Liver (tissue), 9 donors: ENCODE results near the gene RANBP1. TPM values are rescaled to one million over a fixed set of nuclear protein-coding genes. Genes with fewer than 3 reads are reported as not detected.

Experiments
- DNase-seq: peaks from one replicate; pipeline ENCODE4 v3.0.0-alpha.2; 2017; ENCODE audit warnings: low spot score
- H3K27ac ChIP-seq, 2 donors: one replicate each; pipeline ENCODE4 v1.7.0; 2013; ENCODE audit warnings: inconsistent platforms in 2 of 2, low read length in 2 of 2, control low read depth in 1 of 2, low read depth in 1 of 2, mild to moderate bottlenecking in 1 of 2
- H3K27me3 ChIP-seq, 4 donors: one replicate each; pipeline versions ENCODE4 v1.6.1 to v1.7.0; 2013; ENCODE audit warnings: low read length in 3 of 4, inconsistent platforms in 1 of 4, mild to moderate bottlenecking in 1 of 4, moderate library complexity in 1 of 4; ENCODE audit not compliant: control insufficient read depth in 4 of 4, insufficient read depth in 4 of 4
- H3K36me3 ChIP-seq, 4 donors: one replicate each; pipeline versions ENCODE4 v1.6.1 to v1.7.0; 2013; ENCODE audit warnings: low read length in 3 of 4, mild to moderate bottlenecking in 3 of 4, low read depth in 1 of 4, moderate library complexity in 1 of 4; ENCODE audit not compliant: control insufficient read depth in 4 of 4, insufficient read depth in 3 of 4
- H3K4me1 ChIP-seq, 4 donors: one replicate each; pipeline versions ENCODE4 v1.6.1 to v1.7.0; 2013; ENCODE audit warnings: low read length in 3 of 4, mild to moderate bottlenecking in 3 of 4, moderate library complexity in 1 of 4; ENCODE audit not compliant: control insufficient read depth in 4 of 4, insufficient read depth in 4 of 4
- H3K4me3 ChIP-seq, 3 donors: one replicate each; pipeline versions ENCODE4 v1.6.1 to v1.7.0; 2013; ENCODE audit warnings: low read length in 3 of 3, control low read depth in 1 of 3, low read depth in 1 of 3, mild to moderate bottlenecking in 1 of 3
- H3K9ac ChIP-seq, 2 donors: one replicate each; pipeline ENCODE4 v1.7.0; 2013; ENCODE audit warnings: low read length in 2 of 2, mild to moderate bottlenecking in 2 of 2, moderate library complexity in 2 of 2, control low read depth in 1 of 2, low read depth in 1 of 2
- H3K9me3 ChIP-seq, 4 donors: one replicate each; pipeline versions ENCODE4 v1.6.1 to v1.7.0; 2013; ENCODE audit warnings: low read length in 3 of 4; ENCODE audit not compliant: control insufficient read depth in 4 of 4
- ATF3 ChIP-seq: IDR thresholded peaks from 2 replicates; pipeline ENCODE4 v1.6.1; 2016; ENCODE audit warnings: antibody characterized with exemption
- CTCF ChIP-seq: fragments of 150-350 bp; IDR thresholded peaks from 2 replicates; pipeline ENCODE4 v1.5.1; 2017; ENCODE audit warnings: improper control_type of control experiment, low read depth, low read length; ENCODE audit not compliant: missing input control
- EGR1 ChIP-seq, 2 donors: IDR thresholded peaks; 2 replicates each; pipeline ENCODE4 v1.6.1; 2016 to 2018; ENCODE audit warnings: antibody characterized with exemption in 2 of 2, low read depth in 2 of 2
- FOXA1 ChIP-seq: IDR thresholded peaks from 2 replicates; pipeline ENCODE4 v1.6.1; 2016; ENCODE audit warnings: antibody characterized with exemption
- FOXA2 ChIP-seq: IDR thresholded peaks from 2 replicates; pipeline ENCODE4 v1.6.1; 2016; ENCODE audit warnings: antibody characterized with exemption
- GABPA ChIP-seq, 2 donors: IDR thresholded peaks in 1 of 2; conservative IDR thresholded peaks in 1 of 2; 2 replicates each; pipeline ENCODE4 v1.6.1; 2016; ENCODE audit warnings: antibody characterized with exemption in 2 of 2, mild to moderate bottlenecking in 1 of 2, moderate library complexity in 1 of 2
- HNF4A ChIP-seq, 2 donors: conservative IDR thresholded peaks; 2 replicates each; pipeline ENCODE4 v1.6.1; 2016; ENCODE audit warnings: antibody characterized with exemption in 2 of 2, mild to moderate bottlenecking in 2 of 2
- HNF4G ChIP-seq: IDR thresholded peaks from 2 replicates; pipeline ENCODE4 v1.6.1; 2016; ENCODE audit warnings: antibody characterized with exemption
- JUND ChIP-seq, 2 donors: IDR thresholded peaks; 2 replicates each; pipeline ENCODE4 v1.6.1; 2016; ENCODE audit warnings: antibody characterized with exemption in 2 of 2
- MAX ChIP-seq: IDR thresholded peaks from 2 replicates; pipeline ENCODE4 v1.6.1; 2016; ENCODE audit warnings: antibody characterized with exemption
- NR2F2 ChIP-seq: IDR thresholded peaks from 2 replicates; pipeline ENCODE4 v1.6.1; 2016; ENCODE audit warnings: antibody characterized with exemption
- RAD21 ChIP-seq, 2 donors: IDR thresholded peaks; 2 replicates each; pipeline ENCODE4 v1.6.1; 2016; ENCODE audit warnings: antibody characterized with exemption in 2 of 2, mild to moderate bottlenecking in 2 of 2
- RXRA ChIP-seq, 2 donors: IDR thresholded peaks; 2 replicates each; pipeline ENCODE4 v1.6.1; 2017 to 2018; ENCODE audit warnings: antibody characterized with exemption in 2 of 2, mild to moderate bottlenecking in 1 of 2
- SP1 ChIP-seq: IDR thresholded peaks from 2 replicates; pipeline ENCODE4 v1.6.1; 2018; ENCODE audit warnings: antibody characterized with exemption, mild to moderate bottlenecking
- TAF1 ChIP-seq: conservative IDR thresholded peaks from 2 replicates; pipeline ENCODE4 v1.6.1; 2016; ENCODE audit warnings: antibody characterized with exemption, mild to moderate bottlenecking
- YY1 ChIP-seq: IDR thresholded peaks from 2 replicates; pipeline ENCODE4 v1.6.1; 2016; ENCODE audit warnings: antibody characterized with exemption, mild to moderate bottlenecking
- ZBTB33 ChIP-seq: IDR thresholded peaks from 2 replicates; pipeline ENCODE4 v1.6.1; 2016; ENCODE audit warnings: antibody characterized with exemption
- WGBS: extraction: QIAGEN DNeasy Blood & Tissue Kit; methylation state at CpG from one replicate; pipeline ENCODE4 v1.1.7; 2013; 5-methylcytosine and 5-hydroxymethylcytosine counted together
- polyA plus RNA-seq, 2 donors: library from polyadenylated mRNA; stranded (reverse) in 1 of 2; unstranded in 1 of 2; fragments of 200-250 nt in 1 of 2; fragments of >200 nt in 1 of 2; fragmentation: Nextera tagmentation in 1 of 2; extraction: Ambion mirVana in 1 of 2; gene quantifications; one replicate each; pipeline versions ENCODE4 v1.2.1 to v1.2.3, GENCODE V29; 2013 to 2015
- total RNA-seq, 2 donors: library from RNA; depleted of rRNA; stranded (reverse); fragments of >200 nt; gene quantifications; one replicate each; pipeline ENCODE4 v1.2.3, GENCODE V29; 2014
- TF ChIP-seq, protein P1 (sequence below): IDR thresholded peaks from 2 replicates; pipeline ENCODE4 v1.6.1; 2016; ENCODE audit warnings: antibody characterized with exemption, mild to moderate bottlenecking
- donor health status: healthy.
- donor health status: healthy.
- donor health status: healthy.
- donor health status: healthy.
- donor health status: healthy.

Gene RANBP1
- total and polyA plus RNA-seq, 4 donors: 62.3 to 102 (median 87.8) TPM

- Histone ChIP-seq H3K36me3 (peaks cover 25 to 61% (median 53%) of the 10 kb centered on the region in 4 donors), H3K4me3 (no peak overlapping the region), H3K4me1 (peaks cover 12 to 35% (median 20%) of the 10 kb centered on the region in 4 donors), H3K9me3 (no peaks in the 10 kb centered on the region), H3K27ac (peak overlapping the region in 1 of 2 donors; percentile 4), H3K9ac (no peak overlapping the region), H3K27me3 (no peaks in the 10 kb centered on the region)
- no peak for DNase-seq
- WGBS: 93% methylated on average over 16 of the region's 16 CpGs
- TF ChIP-seq FOXA1 (no peak), CTCF (no peak), SP1 (no peak), FOXA2 (no peak), GABPA (IDR thresholded peaks at IDR 0.05 in 1 of 2, conservative IDR thresholded peaks at IDR 0.05 in 1 of 2) (no peak), JUND (IDR thresholded peaks at IDR 0.05) (no peak), RXRA (IDR thresholded peaks at IDR 0.05) (no peak), HNF4A (conservative IDR thresholded peaks at IDR 0.05) (no peak), HNF4G (no peak), ATF3 (no peak), NR2F2 (no peak), EGR1 (IDR thresholded peaks at IDR 0.05; ENCODE audit: low read depth in 2 of 2) (no peak), RAD21 (IDR thresholded peaks at IDR 0.05) (no peak), TAF1 (no peak), MAX (no peak), YY1 (no peak), ZBTB33 (no peak)
- TF ChIP-seq, protein P1, sequence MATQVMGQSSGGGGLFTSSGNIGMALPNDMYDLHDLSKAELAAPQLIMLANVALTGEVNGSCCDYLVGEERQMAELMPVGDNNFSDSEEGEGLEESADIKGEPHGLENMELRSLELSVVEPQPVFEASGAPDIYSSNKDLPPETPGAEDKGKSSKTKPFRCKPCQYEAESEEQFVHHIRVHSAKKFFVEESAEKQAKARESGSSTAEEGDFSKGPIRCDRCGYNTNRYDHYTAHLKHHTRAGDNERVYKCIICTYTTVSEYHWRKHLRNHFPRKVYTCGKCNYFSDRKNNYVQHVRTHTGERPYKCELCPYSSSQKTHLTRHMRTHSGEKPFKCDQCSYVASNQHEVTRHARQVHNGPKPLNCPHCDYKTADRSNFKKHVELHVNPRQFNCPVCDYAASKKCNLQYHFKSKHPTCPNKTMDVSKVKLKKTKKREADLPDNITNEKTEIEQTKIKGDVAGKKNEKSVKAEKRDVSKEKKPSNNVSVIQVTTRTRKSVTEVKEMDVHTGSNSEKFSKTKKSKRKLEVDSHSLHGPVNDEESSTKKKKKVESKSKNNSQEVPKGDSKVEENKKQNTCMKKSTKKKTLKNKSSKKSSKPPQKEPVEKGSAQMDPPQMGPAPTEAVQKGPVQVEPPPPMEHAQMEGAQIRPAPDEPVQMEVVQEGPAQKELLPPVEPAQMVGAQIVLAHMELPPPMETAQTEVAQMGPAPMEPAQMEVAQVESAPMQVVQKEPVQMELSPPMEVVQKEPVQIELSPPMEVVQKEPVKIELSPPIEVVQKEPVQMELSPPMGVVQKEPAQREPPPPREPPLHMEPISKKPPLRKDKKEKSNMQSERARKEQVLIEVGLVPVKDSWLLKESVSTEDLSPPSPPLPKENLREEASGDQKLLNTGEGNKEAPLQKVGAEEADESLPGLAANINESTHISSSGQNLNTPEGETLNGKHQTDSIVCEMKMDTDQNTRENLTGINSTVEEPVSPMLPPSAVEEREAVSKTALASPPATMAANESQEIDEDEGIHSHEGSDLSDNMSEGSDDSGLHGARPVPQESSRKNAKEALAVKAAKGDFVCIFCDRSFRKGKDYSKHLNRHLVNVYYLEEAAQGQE: no peak
Observed at GRCh38 chr22:20091690-20092476, 24.0 kb upstream of the RANBP1 start.
